ENCODE measurements around the gene KCNIP3.
"Not testable (repeated sequence)": the region's sequence is repeated elsewhere in the genome, so short reads cannot be mapped to it uniquely, and the experiment has no call there.

The KCNIP3 gene

GRCh38 chr2:95372845-95373244, 75.7 kb downstream of the KCNIP3 start:
- DNase-seq, result no peak

- no peak for DNase-seq
Measured at GRCh38 chr2:95374029-95374428, 76.9 kb downstream of the KCNIP3 start.

GRCh38 chr2:95374451-95374920, 77.3 kb downstream of the KCNIP3 start:
- DNase-seq, result no peak

- DNase-seq, result peak; percentile 8
Measured at GRCh38 chr2:95374921-95375471, 77.8 kb downstream of the KCNIP3 start.

- no peak for DNase-seq
Measured at GRCh38 chr2:95375532-95376150, 78.5 kb downstream of the KCNIP3 start.

GRCh38 chr2:95376311-95377215, 79.4 kb downstream of the KCNIP3 start:
- DNase-seq, result no peak

GRCh38 chr2:95377216-95378123, 80.3 kb downstream of the KCNIP3 start:
- no peak for DNase-seq

- not testable (repeated sequence) for DNase-seq
Measured at GRCh38 chr2:95378281-95378680, 81.1 kb downstream of the KCNIP3 start.

GRCh38 chr2:95379371-95379831, 82.3 kb downstream of the KCNIP3 start:
- no peak for DNase-seq

- no peak for DNase-seq
Measured at GRCh38 chr2:95380280-95380679, 83.1 kb downstream of the KCNIP3 start.

GRCh38 chr2:95380731-95381130, 83.6 kb downstream of the KCNIP3 start:
- DNase-seq, result no peak

GRCh38 chr2:95381212-95382191, 84.4 kb downstream of the KCNIP3 start:
- DNase-seq, result no peak

- DNase-seq, result no peak
Measured at GRCh38 chr2:95382192-95382591, 85.0 kb downstream of the KCNIP3 start.

- no peak for DNase-seq
Measured at GRCh38 chr2:95382686-95383634, 85.8 kb downstream of the KCNIP3 start.

GRCh38 chr2:95383635-95384027, 86.5 kb downstream of the KCNIP3 start:
- no peak for DNase-seq

GRCh38 chr2:95384854-95385569, 87.9 kb downstream of the KCNIP3 start:
- no peak for DNase-seq

- no peak for DNase-seq
Measured at GRCh38 chr2:95385570-95385984, 88.4 kb downstream of the KCNIP3 start.

GRCh38 chr2:95386031-95386430, 88.9 kb downstream of the KCNIP3 start:
- DNase-seq, result no peak

GRCh38 chr2:95387358-95387757, 90.2 kb downstream of the KCNIP3 start:
- no peak for DNase-seq

All from EL (cell line).